DOHH2 (cell line): ENCODE data around the gene ARID5B.

Experiments used
- CTCF ChIP-seq: fragments of 200-600 bp; sonication (generic); IDR thresholded peaks from one replicate; pipeline ENCODE4 v1.5.1; 2014; ENCODE audit warnings: antibody characterized with exemption, mild to moderate bottlenecking, low read depth, low read length; ENCODE audit not compliant: poor library complexity, severe bottlenecking
- EZH2phosphoT487 ChIP-seq: fragments of 200-600 bp; sonication (generic); IDR thresholded peaks from 2 replicates; pipeline ENCODE4 v1.6.1; 2017; ENCODE audit warnings: borderline replicate concordance, mild to moderate bottlenecking, antibody characterized with exemption, low read length, moderate library complexity, mixed read lengths

- TF ChIP-seq CTCF (no peak), EZH2phosphoT487 (no peak)
Measured at GRCh38 chr10:61967298-61967697, 65.8 kb downstream of the ARID5B start.
